Measurements from ENCODE around the gene CDK15. TPM values are rescaled to one million over a fixed set of nuclear protein-coding genes. Genes with fewer than 3 reads are reported as not detected.

CDK15 gene
- total and polyA plus RNA-seq, 2 experiments from 2014 or later, result 0.27 TPM; not detected in 1

- TF ChIP-seq, protein P1, sequence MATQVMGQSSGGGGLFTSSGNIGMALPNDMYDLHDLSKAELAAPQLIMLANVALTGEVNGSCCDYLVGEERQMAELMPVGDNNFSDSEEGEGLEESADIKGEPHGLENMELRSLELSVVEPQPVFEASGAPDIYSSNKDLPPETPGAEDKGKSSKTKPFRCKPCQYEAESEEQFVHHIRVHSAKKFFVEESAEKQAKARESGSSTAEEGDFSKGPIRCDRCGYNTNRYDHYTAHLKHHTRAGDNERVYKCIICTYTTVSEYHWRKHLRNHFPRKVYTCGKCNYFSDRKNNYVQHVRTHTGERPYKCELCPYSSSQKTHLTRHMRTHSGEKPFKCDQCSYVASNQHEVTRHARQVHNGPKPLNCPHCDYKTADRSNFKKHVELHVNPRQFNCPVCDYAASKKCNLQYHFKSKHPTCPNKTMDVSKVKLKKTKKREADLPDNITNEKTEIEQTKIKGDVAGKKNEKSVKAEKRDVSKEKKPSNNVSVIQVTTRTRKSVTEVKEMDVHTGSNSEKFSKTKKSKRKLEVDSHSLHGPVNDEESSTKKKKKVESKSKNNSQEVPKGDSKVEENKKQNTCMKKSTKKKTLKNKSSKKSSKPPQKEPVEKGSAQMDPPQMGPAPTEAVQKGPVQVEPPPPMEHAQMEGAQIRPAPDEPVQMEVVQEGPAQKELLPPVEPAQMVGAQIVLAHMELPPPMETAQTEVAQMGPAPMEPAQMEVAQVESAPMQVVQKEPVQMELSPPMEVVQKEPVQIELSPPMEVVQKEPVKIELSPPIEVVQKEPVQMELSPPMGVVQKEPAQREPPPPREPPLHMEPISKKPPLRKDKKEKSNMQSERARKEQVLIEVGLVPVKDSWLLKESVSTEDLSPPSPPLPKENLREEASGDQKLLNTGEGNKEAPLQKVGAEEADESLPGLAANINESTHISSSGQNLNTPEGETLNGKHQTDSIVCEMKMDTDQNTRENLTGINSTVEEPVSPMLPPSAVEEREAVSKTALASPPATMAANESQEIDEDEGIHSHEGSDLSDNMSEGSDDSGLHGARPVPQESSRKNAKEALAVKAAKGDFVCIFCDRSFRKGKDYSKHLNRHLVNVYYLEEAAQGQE (IDR thresholded peaks at IDR 0.05; ENCODE audit: unreplicated experiment), result no peak
- TF ChIP-seq STAT1 (IDR thresholded peaks at IDR 0.05; ENCODE audit: unreplicated experiment), result no peak
- no peak for TF ChIP-seq EZH2 (IDR thresholded peaks at IDR 0.05; ENCODE audit: low read depth, unreplicated experiment)
Observed at GRCh38 chr2:201900362-201900761, 94.0 kb downstream of the CDK15 start (continued).

GRCh38 chr2:201901786-201902185 lies 95.4 kb downstream of the CDK15 start:
- H3K79me2 ChIP-seq (replicated peaks; ENCODE audit: insufficient read depth), result no peaks in the 10 kb centered on the region
- Mint-ChIP-seq H3K36me3 (ENCODE audit: low read depth) (no peaks in the 10 kb centered on the region), H3K27ac (no peak overlapping the region), H3K9me3 (no peaks in the 10 kb centered on the region), H3K27me3 (ENCODE audit: insufficient read depth, low read depth, poor library complexity) (peaks cover 3% of the 10 kb centered on the region), H3K4me3 (no peak overlapping the region), H3K4me1 (peaks cover 34% of the 10 kb centered on the region)
- H3K4me3 ChIP-seq, result no peak overlapping the region
- H3K36me3 ChIP-seq (ENCODE audit: insufficient read depth), result no peaks in the 10 kb centered on the region
- no peak overlapping the region for H3K4me2 ChIP-seq
- TF ChIP-seq STAT1 (IDR thresholded peaks at IDR 0.05; ENCODE audit: unreplicated experiment) (no peak), NANOG (IDR thresholded peaks at IDR 0.05; ENCODE audit: borderline replicate concordance) (no peak), JUNB (IDR thresholded peaks at IDR 0.05; ENCODE audit: unreplicated experiment) (no peak), CTCF (conservative IDR thresholded peaks at IDR 0.05; ENCODE audit: low read depth in 2 of 2) (no peak), POLR2AphosphoS5 (IDR thresholded peaks at IDR 0.05; ENCODE audit: low read depth) (no peak), EZH2phosphoT487 (IDR thresholded peaks at IDR 0.05; ENCODE audit: unreplicated experiment) (no peak), CREB1 (CRISPR knock-in tag; IDR thresholded peaks at IDR 0.05; ENCODE audit: low read depth) (no peak)
- TF ChIP-seq, protein P2, sequence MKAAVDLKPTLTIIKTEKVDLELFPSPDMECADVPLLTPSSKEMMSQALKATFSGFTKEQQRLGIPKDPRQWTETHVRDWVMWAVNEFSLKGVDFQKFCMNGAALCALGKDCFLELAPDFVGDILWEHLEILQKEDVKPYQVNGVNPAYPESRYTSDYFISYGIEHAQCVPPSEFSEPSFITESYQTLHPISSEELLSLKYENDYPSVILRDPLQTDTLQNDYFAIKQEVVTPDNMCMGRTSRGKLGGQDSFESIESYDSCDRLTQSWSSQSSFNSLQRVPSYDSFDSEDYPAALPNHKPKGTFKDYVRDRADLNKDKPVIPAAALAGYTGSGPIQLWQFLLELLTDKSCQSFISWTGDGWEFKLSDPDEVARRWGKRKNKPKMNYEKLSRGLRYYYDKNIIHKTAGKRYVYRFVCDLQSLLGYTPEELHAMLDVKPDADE (IDR thresholded peaks at IDR 0.05), result no peak
- TF ChIP-seq, protein P1 (IDR thresholded peaks at IDR 0.05; ENCODE audit: unreplicated experiment), result no peak
- peaks cover 6% of the 10 kb centered on the region; the same call in 1 of the 2 replicates for H3K9me2 ChIP-seq (ENCODE audit: insufficient read depth)
- no peak overlapping the region for H2AFZ ChIP-seq
- no peaks in the 10 kb centered on the region for H4K20me1 ChIP-seq (replicated peaks; ENCODE audit: insufficient read depth)
- peaks cover 33% of the 10 kb centered on the region for H3K4me1 ChIP-seq (ENCODE audit: insufficient read depth)
- no peak overlapping the region for H3K27ac ChIP-seq (ENCODE audit: low read depth)
- H3F3A ChIP-seq (replicated peaks; ENCODE audit: low read depth), result no peaks in the 10 kb centered on the region
- H3K27me3 ChIP-seq (ENCODE audit: insufficient read depth), result no peaks in the 10 kb centered on the region
- peak; percentile 67 for DNase-seq (ENCODE audit: low spot score)
- peak; percentile 28; the same call in 2 of the 3 replicates for ATAC-seq
